HL-60/S4 (cell line): ENCODE data around the gene RAI1.

Experiments used
- in situ Hi-C: fragments of 300-500 bp; cut with MboI; formaldehyde crosslinking; loops from 2 replicates; pipeline ENCODE4 v1.14.3; 2022; ENCODE audit warnings: low sequenced_read_pairs

Gene RAI1

DNA sequence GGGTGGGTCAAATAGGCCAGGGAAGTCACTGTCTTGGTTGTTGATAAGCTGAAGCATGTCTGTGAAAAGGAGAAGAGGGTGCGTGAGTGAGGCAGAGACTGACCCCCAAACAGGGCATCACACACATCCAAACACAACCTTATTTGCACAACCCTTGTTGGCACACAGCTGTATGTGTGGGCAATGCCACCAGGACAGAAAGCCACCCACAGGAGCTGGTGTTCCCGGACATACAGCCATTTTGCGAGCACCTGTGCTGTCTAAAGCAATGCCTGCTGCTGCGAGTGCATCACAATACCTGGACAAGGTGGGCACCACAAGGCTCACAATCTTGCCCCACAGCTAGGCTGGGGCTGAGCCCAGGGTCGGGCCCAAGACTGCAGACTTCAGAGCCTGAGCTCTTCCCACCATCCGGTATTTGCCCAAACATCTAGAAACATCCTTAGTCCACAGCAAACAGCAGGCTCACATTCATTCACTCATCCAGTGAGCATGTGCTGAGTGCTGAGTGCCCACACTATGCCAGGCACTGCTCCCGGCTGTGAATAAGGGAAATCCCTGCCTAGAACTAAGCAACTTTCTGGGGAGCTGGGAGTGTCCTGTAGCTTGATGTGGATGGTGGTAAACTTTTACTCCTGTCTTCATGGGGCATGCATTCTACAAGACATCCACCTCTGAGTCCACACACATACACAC, 139.4 kb downstream of the RAI1 start:
- in situ Hi-C loops, result no loop called here

DNA sequence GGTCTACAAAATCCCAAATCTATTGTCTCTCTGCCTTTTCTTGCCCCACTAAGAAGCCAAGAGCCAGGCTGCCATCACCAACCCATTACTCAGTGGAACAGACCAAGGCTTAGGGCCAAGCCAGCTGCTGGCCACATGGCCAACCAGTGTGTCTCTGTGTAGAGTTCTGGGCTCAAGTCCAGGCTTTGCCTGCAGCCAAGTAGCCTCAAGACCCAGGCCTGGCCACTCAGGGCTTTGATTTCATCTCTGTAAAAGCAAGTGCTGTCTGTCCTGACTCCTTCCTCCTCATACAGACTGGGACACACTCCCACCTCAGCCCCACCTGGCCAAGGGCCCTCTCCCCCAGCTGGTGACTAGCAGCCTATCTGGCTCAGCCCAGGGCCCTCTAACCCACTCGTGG, 140.9 kb downstream of the RAI1 start:
- in situ Hi-C loops, result no loop called here

DNA sequence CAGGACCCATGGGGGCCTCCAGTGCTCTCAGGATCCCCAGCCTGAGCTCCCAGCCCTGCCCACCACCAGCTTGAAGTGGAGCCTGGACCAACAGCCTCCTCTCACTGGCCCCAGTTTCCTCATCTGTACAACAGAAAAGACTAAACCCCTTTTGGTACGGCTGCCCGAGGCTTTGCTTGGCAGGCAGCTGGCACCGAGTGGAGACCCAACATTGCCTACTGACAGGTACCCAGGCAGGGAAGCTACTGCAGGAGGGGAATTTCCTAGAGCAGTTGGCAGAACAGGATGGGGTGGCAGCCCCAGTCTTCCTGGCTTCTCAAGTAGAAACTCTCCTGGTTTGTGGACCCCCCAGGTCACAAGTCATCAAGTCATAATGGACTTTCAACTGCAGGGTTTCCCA, 141.4 kb downstream of the RAI1 start:
- in situ Hi-C loops, result no loop called here

DNA sequence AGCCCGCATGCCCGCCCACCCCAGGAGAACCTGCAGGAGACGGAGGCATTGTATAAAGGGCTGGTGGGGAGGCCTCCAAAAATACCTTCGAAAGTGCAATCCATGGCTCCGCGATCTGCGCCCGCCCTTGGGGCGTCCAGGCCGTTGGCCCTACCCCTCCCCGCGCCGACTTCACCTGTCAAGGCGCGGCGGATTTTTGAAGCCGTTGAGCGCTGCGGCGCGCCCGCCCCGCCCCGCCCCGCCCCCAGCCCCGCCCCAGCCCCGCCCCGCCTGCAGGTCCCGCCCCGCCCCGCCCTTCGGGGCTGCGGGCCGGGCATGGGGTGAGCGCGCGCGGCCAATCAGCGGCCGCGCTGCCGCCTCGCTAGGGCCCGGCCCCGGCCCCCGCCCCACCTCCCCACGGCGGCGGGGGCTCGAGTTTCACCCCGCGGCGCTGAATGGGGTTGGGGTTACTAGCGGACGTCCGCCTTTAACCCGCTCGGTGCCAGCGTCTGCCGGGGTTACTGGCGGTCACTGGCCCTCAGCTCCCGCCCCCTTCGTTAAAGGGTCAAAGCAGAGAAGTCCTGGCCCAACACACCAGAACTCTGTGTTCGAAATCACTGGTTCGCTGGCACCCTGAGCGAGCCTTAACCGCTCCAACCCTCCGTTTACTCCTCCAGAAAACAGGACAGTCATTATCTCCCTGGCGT, 142.3 kb downstream of the RAI1 start:
- in situ Hi-C loops, result no loop called here

DNA sequence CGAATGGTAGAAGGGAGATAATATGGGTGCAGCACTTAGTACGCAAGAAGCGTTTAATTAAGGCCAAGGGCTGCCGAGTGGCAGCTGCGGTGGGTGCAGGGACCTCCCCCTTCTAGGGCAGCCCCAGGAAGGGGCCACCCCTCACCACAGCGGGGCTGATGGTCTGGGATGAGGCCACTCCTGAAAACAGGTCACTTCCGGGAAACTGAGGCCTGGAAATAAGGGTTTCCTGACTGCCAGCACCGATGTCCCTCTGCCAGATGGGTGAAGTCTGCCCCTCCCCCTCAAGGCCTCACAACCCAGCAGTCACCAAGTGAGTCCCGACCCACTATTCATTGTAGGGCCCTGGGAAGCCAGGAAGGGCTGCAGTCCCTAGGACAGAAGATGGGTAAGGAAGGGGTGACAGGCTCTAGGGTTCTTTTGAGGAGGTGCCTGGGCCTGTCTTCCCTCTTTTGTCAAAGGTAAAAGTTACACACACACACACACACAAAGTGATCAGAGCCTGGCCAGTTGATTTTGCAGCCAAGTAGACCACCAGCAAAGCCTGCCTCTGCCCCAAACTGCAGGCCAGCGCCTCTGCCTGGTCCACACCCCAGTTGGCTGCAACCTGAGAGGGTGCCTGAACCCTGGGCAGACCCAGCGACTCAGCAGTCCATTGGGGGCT, 143.0 kb downstream of the RAI1 start:
- in situ Hi-C loops, result no loop called here

DNA sequence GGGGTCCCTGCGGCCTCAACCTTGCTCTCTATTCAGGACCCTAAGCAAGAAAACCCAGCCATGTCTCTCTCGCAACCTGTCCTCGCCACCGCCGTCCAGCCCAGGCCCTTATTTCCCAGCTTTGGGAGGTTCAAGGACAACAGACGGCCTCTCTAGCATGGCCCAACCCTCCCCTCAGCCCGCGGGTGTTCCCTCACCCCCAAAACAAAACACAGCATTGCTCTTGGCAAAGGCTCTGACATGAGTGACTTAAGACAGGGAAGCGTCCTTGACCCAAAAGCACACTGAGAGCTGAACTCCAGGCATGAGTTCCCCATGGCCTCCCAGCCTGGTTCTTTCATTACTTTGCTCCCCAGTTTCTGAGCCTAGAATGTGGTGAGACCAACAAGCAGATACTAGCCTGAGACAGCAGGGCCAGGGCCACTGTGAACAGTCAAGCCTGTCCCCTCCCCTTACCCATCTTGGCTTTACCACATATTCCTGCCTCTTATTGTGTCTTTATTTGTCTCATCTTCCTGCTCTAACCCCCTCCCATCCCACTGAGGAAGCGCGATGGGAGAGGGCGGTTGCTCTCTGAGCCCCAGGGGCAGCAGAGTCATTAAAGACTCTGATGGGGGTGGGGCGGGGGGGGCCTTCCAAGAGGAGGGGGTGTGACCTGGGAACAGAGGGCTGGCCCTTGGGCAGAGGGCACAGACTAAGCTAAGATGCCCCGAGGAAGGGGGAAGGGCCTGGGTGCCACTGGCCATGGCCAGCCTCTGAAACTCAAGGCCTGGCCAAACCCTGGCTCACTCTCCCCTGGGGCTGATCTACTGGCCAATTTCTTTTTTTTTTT, 143.7 kb downstream of the RAI1 start:
- in situ Hi-C loops, result no loop called here

DNA sequence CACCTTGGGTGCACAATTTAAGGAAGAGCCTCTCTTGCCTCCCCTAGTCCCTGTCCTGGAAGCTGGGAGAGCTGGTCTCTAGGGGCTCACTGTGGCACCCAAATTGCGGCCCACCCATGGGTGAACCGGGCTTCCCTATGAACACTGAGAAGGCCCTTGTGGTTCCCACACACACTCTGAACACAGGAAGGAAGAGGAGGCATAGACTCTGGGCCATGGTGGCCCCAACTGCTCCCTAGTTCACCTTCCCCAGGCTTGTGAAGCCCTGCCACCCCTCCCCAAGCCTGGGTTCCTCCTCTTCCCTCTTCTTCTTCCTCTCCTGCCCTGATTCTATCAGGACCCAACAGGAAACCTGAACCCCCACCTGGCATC, 145.1 kb downstream of the RAI1 start:
- in situ Hi-C loops, result no loop called here

DNA sequence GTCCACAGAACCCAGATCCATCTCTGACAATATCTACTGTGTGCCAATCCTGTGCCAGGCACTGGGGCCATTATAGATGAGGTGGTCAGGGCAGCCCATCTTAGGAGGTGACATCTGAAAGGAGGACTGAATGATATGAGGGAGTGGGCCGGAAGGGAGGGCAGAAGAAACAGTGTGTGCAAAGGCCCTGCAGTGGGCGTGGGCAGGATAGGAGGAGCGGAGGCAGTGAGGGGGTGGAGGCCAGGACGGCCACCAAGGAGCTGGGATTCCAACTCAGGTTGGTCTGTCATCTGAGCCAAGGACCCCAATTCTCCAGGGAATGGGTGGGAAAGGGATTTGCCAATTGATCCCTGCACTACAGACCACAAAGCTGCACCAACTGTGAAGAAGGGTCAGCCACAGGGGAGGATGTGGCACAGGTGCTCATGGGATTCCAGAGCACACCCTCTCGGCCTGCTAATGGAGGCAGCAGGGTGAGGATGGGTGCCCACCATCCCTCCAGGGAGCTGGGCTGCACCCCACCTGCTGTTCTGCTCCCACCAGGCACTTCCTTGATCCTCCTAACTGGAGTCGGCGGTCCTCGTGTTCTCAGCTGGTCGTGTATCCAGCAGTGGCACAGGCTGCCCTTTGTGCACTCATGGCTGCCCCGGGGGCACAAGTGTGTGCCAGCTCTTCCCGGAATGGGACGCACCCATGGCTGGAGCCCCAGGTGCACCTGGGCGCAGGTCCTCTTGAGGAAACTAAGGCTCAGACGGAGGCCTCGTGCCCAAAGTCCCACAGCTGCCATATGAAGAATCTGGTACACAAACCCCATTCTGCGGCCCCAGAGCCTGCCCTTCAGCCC, 145.9 kb downstream of the RAI1 start:
- in situ Hi-C loops, result no loop called here

DNA sequence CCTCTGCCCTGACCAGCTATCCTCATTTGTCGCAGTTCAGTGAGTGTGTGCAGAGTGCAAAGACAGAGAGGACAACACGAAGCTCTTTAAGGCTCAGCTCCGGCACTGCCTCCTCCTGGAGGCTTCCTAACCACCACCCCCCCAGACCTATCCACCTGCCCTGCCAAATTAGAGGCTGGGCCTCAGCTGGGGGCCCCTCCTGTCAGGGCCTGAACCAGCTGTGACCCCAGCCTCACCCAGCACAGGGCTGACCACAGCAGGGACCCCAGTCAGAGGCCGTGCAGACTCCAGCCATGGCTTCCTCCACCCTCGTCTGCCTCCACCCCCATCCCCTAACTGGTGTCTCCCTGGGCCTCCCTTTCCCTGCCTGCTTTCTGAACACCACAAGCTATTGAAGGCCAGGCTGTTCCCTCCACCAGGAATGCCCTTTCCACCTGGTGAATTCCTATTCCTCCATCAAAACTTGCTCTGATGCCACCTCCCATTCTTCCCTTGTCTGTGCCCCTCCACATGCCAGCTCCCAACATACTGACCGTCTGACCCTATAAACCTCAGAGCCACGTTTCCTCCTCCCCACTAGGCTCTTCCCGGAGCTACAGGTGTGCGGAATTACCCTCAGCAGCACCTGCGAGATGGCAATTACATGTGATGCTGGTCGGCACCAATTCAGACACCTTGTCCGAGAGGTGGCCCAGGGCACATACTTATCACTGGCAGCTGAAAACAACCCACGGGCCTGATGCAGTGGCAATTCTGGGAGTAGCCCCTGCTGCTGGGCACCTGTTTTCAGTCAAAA, 146.8 kb downstream of the RAI1 start:
- in situ Hi-C loops, result no loop called here

DNA sequence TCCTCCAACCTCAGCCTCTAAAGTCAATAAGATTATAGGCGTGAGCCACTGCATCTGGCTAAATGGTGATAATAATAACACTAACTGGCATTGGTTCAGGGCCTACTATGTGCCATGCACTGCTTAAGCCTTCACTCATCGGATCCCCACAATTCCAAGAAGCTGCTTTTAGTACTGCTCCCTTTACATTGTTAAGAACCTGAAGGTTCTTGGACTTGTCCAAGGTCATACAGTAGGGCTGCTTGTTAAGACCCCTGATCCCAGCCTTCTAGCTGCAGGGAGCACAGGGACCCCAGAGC, 149.0 kb downstream of the RAI1 start:
- in situ Hi-C loops, result no loop called here

DNA sequence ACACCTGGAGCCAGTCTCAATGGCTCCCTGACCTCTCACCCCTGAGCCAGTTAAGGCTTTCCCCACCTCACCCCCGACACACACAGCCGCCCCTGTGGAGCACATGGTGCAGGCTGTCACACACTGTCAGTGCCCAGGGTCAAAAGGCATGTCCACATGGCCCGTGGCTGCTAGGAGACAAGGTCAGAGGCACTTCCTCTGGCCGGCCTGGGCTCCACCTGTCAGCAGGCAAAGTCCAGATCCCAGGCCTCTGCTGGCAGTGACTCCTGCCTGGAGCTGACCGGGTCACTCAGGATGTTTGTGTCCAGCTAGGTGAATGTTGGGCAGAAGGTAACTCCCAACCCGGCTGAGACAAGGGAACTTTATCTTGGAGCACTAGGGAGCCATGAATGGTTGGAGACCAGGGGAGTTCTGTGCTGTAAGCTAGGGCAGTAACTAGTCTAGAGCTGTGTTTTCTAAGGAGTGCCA, 149.5 kb downstream of the RAI1 start:
- in situ Hi-C loops, result no loop called here

DNA sequence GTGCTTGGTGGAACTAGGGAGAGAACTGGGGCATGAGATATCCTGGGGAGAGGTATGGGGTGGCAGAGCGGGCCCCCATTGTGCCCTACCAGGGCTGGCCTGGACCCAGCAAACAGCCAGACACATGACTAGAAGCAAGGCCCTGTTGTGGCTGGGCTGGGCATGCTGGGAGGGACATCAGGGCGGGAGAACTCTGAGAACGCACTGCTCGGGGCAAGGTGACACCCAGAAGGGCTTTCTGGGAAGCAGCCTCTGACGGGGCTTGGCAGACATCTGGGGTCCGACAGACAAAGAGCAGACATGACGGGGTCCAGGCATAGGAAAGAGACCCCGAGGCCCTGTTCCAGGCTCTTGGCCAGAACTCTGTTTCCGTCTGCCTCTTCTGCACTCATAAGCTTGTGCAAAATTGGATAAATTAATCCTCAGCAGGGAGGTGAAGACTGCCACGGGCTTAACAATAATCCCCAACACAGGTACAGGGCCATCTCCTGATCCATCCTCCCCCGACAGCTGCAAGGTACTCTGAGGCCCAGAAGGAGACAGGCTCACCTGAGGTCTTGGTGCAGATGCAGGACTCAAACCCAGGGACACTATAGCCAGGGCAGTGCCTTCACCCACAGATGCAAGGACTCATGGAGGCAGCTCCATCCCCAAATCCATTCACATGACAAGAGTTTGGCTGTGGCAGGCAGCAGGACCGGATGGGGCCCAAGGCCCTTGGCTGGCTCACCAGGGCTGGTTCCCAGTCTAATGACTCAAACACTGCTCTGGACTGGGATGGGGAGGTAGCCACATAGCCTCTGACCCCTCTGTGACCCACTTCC, 150.2 kb downstream of the RAI1 start:
- in situ Hi-C loops, result no loop called here

DNA sequence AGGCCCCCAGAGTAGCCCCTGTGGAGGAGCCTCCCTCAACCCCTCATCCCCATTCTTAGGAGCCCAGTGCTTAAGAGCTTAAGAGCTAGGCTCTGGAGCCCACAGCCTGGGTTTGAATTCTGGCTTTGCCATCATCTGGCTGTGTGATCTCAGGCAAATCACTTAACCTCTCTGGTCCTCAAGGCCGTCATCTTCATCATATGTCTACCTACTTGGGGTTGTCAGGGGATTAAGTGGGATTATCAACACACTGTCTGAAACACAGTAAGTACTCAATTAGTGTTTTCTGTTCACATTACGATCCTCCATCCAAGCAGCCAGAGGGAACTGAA, 150.7 kb downstream of the RAI1 start:
- in situ Hi-C loops, result no loop called here

DNA sequence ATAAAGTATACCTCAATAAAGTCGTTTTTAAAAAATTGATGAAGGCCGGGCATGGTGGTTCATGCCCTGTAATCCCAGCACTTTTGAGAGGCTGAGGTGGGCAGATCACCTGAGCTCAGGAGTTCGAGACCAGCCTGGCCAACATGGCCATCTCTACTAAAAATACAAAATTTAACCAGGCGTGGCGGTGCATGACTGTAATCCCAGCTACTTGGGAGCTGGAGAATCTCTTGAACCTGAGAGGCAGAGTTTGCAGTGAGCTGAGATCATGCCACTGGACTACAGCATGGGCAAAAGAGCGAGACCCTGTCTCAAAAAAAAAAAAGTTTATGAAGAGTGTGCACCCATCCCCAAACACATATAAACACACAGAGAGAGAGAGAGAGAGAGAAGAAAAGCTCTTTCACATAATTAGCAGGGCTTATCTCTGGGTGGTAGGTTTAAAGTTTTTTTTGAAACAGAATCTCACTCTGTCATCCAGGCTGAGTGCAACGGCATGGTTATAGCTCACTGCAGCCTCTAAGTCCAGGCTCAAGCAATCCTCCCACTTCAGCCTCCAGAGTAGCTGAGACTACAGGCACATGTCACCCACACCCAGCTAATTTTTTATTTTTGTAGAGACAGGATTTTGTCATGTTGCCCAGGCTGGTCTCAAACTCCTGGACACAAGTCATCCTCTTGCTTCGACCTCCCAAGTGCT, 152.6 kb downstream of the RAI1 start:
- in situ Hi-C loops, result no loop called here

DNA sequence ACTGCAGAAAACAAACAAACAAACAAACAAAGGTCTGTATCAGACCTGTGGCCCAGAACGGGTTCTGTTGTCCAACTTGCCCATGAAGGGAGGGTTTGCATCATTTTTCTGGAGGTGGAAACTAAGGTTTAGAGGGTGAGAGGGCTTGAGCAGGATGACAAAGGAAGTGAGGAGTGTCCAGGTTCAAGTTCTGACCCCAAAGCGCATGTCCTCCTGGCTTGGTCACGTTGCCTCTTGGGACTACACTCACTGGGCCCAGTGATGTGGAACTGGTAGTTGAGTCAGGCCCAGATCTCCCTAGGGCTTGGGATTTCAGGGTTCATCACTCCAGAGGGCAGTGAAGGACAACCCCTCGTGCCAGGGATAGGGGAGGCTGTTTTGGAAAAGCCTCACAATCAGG, 153.7 kb downstream of the RAI1 start:
- in situ Hi-C loops, result no loop called here

DNA sequence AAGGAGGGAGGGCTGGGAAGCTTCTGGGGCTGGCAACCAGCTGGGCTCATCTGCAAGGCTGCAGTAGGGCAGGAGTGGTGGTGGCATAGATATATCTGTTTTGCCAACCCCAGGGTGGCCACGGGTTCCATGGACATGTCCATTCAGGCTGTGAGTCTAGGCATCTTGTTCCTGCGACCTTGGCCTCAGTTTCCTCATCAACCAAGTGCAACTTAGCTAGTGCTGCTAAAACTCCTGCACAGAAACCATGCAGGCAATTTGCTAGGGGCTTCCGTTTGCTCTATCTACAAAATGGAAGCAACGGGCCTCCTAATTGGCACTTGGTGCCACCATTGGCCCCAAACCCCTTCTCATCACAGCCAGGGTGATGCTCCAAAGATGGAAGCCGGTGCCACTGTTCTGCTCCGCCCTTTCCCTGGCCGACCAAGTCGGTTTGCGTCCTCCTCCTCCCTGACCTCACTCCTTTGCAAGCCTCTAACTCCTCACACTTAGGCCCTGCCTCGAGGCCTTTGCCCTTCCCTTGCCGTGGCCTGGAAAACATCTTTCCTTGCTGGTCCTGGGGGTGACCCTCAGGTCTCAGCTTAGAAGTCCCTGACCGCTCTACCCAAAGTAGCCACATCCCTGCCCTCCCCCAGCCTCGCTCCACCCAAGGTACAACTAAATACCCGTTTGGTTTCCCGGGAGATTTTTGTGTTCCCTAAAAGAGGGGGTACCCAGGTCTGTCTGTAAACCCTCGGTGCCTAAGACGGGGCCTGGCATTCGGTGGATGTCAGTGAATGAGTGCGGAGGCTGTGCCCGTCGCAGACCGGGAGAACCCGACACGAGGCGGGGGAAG, 154.4 kb downstream of the RAI1 start:
- in situ Hi-C loops, result no loop called here

DNA sequence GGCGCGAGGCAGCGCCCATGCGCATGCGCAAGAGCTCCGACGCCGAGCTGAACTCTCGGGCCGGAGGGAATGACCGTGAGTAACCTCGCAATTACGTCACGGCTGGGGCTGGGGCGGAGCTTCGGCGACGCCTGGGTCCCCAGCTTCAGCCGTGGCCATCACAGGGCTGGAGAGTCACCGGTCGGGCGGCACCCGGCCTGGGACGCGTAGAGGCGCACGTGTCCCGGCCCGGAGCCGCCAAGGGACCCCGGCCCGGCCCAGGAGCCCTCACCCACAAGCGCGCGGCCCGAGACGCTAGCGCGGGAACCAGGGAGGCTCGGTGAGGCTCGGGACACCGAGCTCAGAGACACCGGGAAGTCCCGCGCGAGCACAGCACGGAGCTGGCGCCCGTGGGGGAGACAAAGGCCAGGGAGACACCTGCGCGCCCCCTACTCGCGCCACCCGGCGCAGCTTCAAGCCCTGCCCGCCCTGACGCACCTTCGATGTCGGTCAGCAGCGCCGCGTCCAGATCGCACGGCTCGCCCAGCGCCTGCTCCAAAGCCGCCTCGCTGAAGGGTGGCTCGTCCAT, 155.1 kb downstream of the RAI1 start:
- in situ Hi-C loops, result no loop called here
